OCI-M1 (cell line): ENCODE measurements around the gene SPC24.
"Not testable (repeated sequence)": the region's sequence is repeated elsewhere in the genome, so short reads cannot be mapped to it uniquely, and the experiment has no call there.

ENCODE experiments used
- DNase-seq: peaks from one replicate; lab custom pipeline; 2025; lab: John Stamatoyannopoulos, UW

The SPC24 gene

GRCh38 chr19:11125994-11126685, 29.4 kb downstream of the SPC24 start:
- DNase-seq: peak; percentile 95

GRCh38 chr19:11124157-11124556, 31.4 kb downstream of the SPC24 start:
- not testable (repeated sequence) for DNase-seq

- DNase-seq: no peak
These were observed 32.5 kb downstream of the SPC24 start for GRCh38 chr19:11123114-11123513.

- not testable (repeated sequence) for DNase-seq
These were observed 33.6 kb downstream of the SPC24 start for GRCh38 chr19:11121963-11122362.

GRCh38 chr19:11116507-11116906, 39.1 kb downstream of the SPC24 start:
- DNase-seq: no peak

GRCh38 chr19:11115895-11116446, 39.6 kb downstream of the SPC24 start:
- DNase-seq: no peak

GRCh38 chr19:11115042-11115441, 40.5 kb downstream of the SPC24 start:
- no peak for DNase-seq

GRCh38 chr19:11113140-11113708, 42.4 kb downstream of the SPC24 start:
- DNase-seq: no peak

- no peak for DNase-seq
These were observed 43.8 kb downstream of the SPC24 start for GRCh38 chr19:11111771-11112144.

GRCh38 chr19:11111117-11111770, 44.3 kb downstream of the SPC24 start:
- no peak for DNase-seq

- no peak for DNase-seq
These were observed 46.8 kb downstream of the SPC24 start for GRCh38 chr19:11108746-11109145.

GRCh38 chr19:11106477-11106876, 49.1 kb downstream of the SPC24 start:
- no peak for DNase-seq

- DNase-seq: no peak
These were observed 50.5 kb downstream of the SPC24 start for GRCh38 chr19:11105014-11105636.

- not testable (repeated sequence) for DNase-seq
These were observed 51.9 kb downstream of the SPC24 start for GRCh38 chr19:11103667-11104066.

- DNase-seq: no peak
These were observed 52.6 kb downstream of the SPC24 start for GRCh38 chr19:11102944-11103343.

GRCh38 chr19:11101057-11101456, 54.5 kb downstream of the SPC24 start:
- no peak for DNase-seq

- no peak for DNase-seq
These were observed 55.5 kb downstream of the SPC24 start for GRCh38 chr19:11100049-11100448.

GRCh38 chr19:11098861-11099260, 56.7 kb downstream of the SPC24 start:
- no peak for DNase-seq

GRCh38 chr19:11098327-11098726, 57.3 kb downstream of the SPC24 start:
- no peak for DNase-seq

GRCh38 chr19:11097367-11097766, 58.2 kb downstream of the SPC24 start:
- not testable (repeated sequence) for DNase-seq

GRCh38 chr19:11096210-11096841, 59.3 kb downstream of the SPC24 start:
- peak; percentile 46 for DNase-seq
